ENCODE data around the gene PIK3R5.

PIK3R5 gene

GRCh38 chr17:8921147-8921546, 44.4 kb downstream of the PIK3R5 start:
- no peak overlapping the region for H3K4me3 ChIP-seq (ENCODE audit: low read depth in 1 of 5, low read length in 5 of 5)
- no peak overlapping the region for H3K9ac ChIP-seq (ENCODE audit: low read length in 5 of 5)
- H3K27ac ChIP-seq (ENCODE audit: low read depth, low read length) = no peak overlapping the region
- peaks cover 0 to 17% (median 11%) of the 10 kb centered on the region in 5 donors for H3K9me3 ChIP-seq (ENCODE audit: control insufficient read depth in 5 of 5, low read length in 5 of 5)
- H3K36me3 ChIP-seq (ENCODE audit: control insufficient read depth in 5 of 5, insufficient read depth in 5 of 5, low read length in 5 of 5) = no peaks in the 10 kb centered on the region
- peaks cover 0 to 11% (median 0%) of the 10 kb centered on the region in 5 donors for H3K4me1 ChIP-seq (ENCODE audit: control insufficient read depth in 5 of 5, insufficient read depth in 5 of 5, low read length in 5 of 5)
- H3K27me3 ChIP-seq (ENCODE audit: control insufficient read depth in 5 of 5, insufficient read depth in 4 of 5, low read length in 5 of 5) = no peaks in the 10 kb centered on the region

DNA sequence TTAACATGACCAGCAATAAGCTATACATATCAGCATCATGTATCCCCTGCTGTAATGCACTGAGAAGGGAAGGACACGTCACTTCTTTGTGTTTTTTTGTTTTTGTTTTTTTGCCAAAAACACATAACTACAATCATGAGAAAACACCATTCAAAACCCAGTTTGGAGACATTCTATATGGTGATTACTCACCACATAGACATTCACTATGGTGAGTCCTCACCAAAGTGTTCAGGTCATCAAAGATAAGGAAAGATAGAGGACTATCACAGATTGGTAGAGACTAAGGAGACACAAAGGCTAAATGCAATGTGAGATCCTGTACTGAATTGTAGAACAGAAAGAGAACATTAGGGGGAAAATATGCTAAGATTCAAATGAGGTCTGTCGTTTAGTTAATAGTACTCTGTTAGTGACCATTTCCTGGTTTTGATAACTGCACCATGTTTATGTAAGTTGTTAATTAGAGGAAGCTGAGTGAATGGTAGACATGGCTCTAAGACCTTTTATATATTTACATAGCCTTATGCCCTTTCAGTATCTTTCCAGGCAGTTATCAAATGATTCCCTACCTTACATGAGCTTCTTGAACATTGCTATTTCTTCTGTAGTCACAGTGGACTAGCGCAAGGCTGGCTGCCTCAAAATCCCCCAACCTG, 46.6 kb downstream of the PIK3R5 start:
- Histone ChIP-seq H3K9me3 (ENCODE audit: control insufficient read depth in 5 of 5, low read length in 5 of 5) (peaks cover 0 to 14% (median 8%) of the 10 kb centered on the region in 5 donors), H3K36me3 (ENCODE audit: control insufficient read depth in 5 of 5, insufficient read depth in 5 of 5, low read length in 5 of 5) (no peaks in the 10 kb centered on the region), H3K4me1 (ENCODE audit: control insufficient read depth in 5 of 5, insufficient read depth in 5 of 5, low read length in 5 of 5) (peaks cover 0 to 24% (median 0%) of the 10 kb centered on the region in 5 donors), H3K27me3 (ENCODE audit: control insufficient read depth in 5 of 5, insufficient read depth in 4 of 5, low read length in 5 of 5) (peaks cover 0 to 10% (median 2%) of the 10 kb centered on the region in 5 donors), H3K4me3 (ENCODE audit: low read depth in 1 of 5, low read length in 5 of 5) (no peak overlapping the region), H3K9ac (ENCODE audit: low read length in 5 of 5) (no peak overlapping the region), H3K27ac (ENCODE audit: low read depth, low read length) (no peak overlapping the region)

- peaks cover 7 to 16% (median 10%) of the 10 kb centered on the region in 5 donors for H3K27me3 ChIP-seq (ENCODE audit: control insufficient read depth in 5 of 5, insufficient read depth in 4 of 5, low read length in 5 of 5)
- no peaks in the 10 kb centered on the region for H3K36me3 ChIP-seq (ENCODE audit: control insufficient read depth in 5 of 5, insufficient read depth in 5 of 5, low read length in 5 of 5)
- H3K9ac ChIP-seq (ENCODE audit: low read length in 5 of 5) = no peak overlapping the region
- peaks cover 0 to 14% (median 8%) of the 10 kb centered on the region in 5 donors for H3K9me3 ChIP-seq (ENCODE audit: control insufficient read depth in 5 of 5, low read length in 5 of 5)
- no peak overlapping the region for H3K4me3 ChIP-seq (ENCODE audit: low read depth in 1 of 5, low read length in 5 of 5)
- peaks cover 0 to 25% (median 0%) of the 10 kb centered on the region in 5 donors for H3K4me1 ChIP-seq (ENCODE audit: control insufficient read depth in 5 of 5, insufficient read depth in 5 of 5, low read length in 5 of 5)
- H3K27ac ChIP-seq (ENCODE audit: low read depth, low read length) = peak overlapping the region; percentile 40
Observed at GRCh38 chr17:8916466-8916865, 49.0 kb downstream of the PIK3R5 start.

- H3K9me3 ChIP-seq (ENCODE audit: control insufficient read depth in 5 of 5, low read length in 5 of 5) = peaks cover 0 to 14% (median 8%) of the 10 kb centered on the region in 5 donors
- H3K27me3 ChIP-seq (ENCODE audit: control insufficient read depth in 5 of 5, insufficient read depth in 4 of 5, low read length in 5 of 5) = peaks cover 13 to 19% (median 14%) of the 10 kb centered on the region in 5 donors
- peaks cover 0 to 39% (median 0%) of the 10 kb centered on the region in 5 donors for H3K4me1 ChIP-seq (ENCODE audit: control insufficient read depth in 5 of 5, insufficient read depth in 5 of 5, low read length in 5 of 5)
- H3K36me3 ChIP-seq (ENCODE audit: control insufficient read depth in 5 of 5, insufficient read depth in 5 of 5, low read length in 5 of 5) = no peaks in the 10 kb centered on the region
- no peak overlapping the region for H3K4me3 ChIP-seq (ENCODE audit: low read depth in 1 of 5, low read length in 5 of 5)
- no peak overlapping the region for H3K9ac ChIP-seq (ENCODE audit: low read length in 5 of 5)
- no peak overlapping the region for H3K27ac ChIP-seq (ENCODE audit: low read depth, low read length)
Observed at GRCh38 chr17:8914554-8914953, 51.0 kb downstream of the PIK3R5 start.

GRCh38 chr17:8913879-8914278, 51.6 kb downstream of the PIK3R5 start:
- H3K4me1 ChIP-seq (ENCODE audit: control insufficient read depth in 5 of 5, insufficient read depth in 5 of 5, low read length in 5 of 5) = peaks cover 0 to 39% (median 0%) of the 10 kb centered on the region in 5 donors
- no peak overlapping the region for H3K27ac ChIP-seq (ENCODE audit: low read depth, low read length)
- H3K4me3 ChIP-seq (ENCODE audit: low read depth in 1 of 5, low read length in 5 of 5) = no peak overlapping the region
- no peaks in the 10 kb centered on the region for H3K36me3 ChIP-seq (ENCODE audit: control insufficient read depth in 5 of 5, insufficient read depth in 5 of 5, low read length in 5 of 5)
- no peak overlapping the region for H3K9ac ChIP-seq (ENCODE audit: low read length in 5 of 5)
- H3K27me3 ChIP-seq (ENCODE audit: control insufficient read depth in 5 of 5, insufficient read depth in 4 of 5, low read length in 5 of 5) = peaks cover 13 to 20% (median 15%) of the 10 kb centered on the region in 5 donors
- peaks cover 0 to 8% (median 6%) of the 10 kb centered on the region in 5 donors for H3K9me3 ChIP-seq (ENCODE audit: control insufficient read depth in 5 of 5, low read length in 5 of 5)

DNA sequence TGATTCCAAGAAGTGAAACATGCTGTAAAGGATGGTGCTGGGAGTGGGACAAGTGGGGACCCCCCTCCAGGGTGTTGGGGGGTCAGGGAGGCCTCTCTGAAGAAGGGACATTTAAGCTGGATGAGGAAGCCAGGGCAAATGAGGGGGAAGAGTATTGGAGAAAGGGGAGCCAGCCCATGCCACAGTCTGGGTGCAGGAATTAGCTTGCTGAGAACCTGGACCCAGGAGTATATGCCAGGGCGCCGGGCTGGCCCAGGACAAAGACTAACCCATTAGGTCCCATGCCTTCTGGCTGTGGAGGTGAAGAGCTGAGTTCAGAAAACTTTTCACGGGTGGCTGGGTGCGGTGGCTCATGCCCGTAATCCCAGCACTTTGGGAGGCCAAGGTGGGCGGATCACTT, 52.4 kb downstream of the PIK3R5 start:
- Histone ChIP-seq H3K36me3 (ENCODE audit: control insufficient read depth in 5 of 5, insufficient read depth in 5 of 5, low read length in 5 of 5) (no peaks in the 10 kb centered on the region), H3K9me3 (ENCODE audit: control insufficient read depth in 5 of 5, low read length in 5 of 5) (peaks cover 0 to 5% (median 3%) of the 10 kb centered on the region in 5 donors), H3K27ac (ENCODE audit: low read depth, low read length) (no peak overlapping the region), H3K4me1 (ENCODE audit: control insufficient read depth in 5 of 5, insufficient read depth in 5 of 5, low read length in 5 of 5) (peaks cover 0 to 39% (median 0%) of the 10 kb centered on the region in 5 donors), H3K4me3 (ENCODE audit: low read depth in 1 of 5, low read length in 5 of 5) (no peak overlapping the region), H3K9ac (ENCODE audit: low read length in 5 of 5) (no peak overlapping the region), H3K27me3 (ENCODE audit: control insufficient read depth in 5 of 5, insufficient read depth in 4 of 5, low read length in 5 of 5) (peaks cover 13 to 20% (median 15%) of the 10 kb centered on the region in 5 donors)

DNA sequence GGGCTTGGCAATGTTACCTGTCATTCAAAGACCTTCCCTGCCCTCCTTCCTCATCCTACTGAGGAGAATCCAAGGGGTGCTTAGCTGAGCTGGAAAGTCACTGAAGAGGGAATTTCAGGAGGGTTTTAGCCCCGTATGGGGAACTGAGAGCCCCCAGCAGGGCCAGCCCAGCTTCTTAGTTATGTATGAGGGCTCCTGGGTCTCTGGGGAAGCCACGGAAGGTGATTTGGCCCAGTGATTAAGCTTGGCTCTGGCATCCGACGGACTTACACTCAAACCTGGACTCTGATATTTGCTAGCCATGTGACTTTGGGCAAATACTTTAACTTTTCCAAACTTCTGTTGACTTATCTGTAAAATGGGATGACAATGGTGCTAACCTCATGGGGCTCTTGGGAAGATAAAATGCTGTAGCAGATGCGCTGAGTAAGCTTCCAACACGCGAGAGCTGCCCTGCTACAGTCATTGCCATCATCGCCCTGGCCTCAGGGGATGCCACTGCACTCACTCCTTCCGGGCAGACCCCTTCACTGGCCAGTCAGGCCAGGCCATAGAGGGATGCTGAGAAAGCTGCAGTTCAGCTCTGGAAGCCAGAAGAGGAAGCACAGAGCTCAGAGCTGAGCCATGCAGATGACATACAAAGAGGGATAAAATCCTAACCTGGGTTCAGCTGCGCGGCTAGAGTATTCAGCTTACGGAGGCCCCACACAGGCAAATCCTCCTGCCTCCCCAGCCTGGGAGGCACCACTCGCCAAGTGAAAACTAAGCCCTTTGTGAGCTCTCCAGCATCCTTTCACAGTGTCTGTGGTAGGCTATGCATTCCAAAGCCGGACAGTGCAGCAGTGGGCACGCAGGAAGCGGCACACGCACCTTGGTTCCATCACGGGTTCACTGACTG, 53.2 kb downstream of the PIK3R5 start:
- peaks cover 0 to 39% (median 0%) of the 10 kb centered on the region in 5 donors for H3K4me1 ChIP-seq (ENCODE audit: control insufficient read depth in 5 of 5, insufficient read depth in 5 of 5, low read length in 5 of 5)
- H3K27ac ChIP-seq (ENCODE audit: low read depth, low read length) = no peak overlapping the region
- H3K4me3 ChIP-seq (ENCODE audit: low read depth in 1 of 5, low read length in 5 of 5) = no peak overlapping the region
- no peak overlapping the region for H3K9ac ChIP-seq (ENCODE audit: low read length in 5 of 5)
- no peaks in the 10 kb centered on the region for H3K36me3 ChIP-seq (ENCODE audit: control insufficient read depth in 5 of 5, insufficient read depth in 5 of 5, low read length in 5 of 5)
- H3K27me3 ChIP-seq (ENCODE audit: control insufficient read depth in 5 of 5, insufficient read depth in 4 of 5, low read length in 5 of 5) = peaks cover 13 to 20% (median 15%) of the 10 kb centered on the region in 5 donors
- peaks cover 0 to 3% (median 0%) of the 10 kb centered on the region in 5 donors for H3K9me3 ChIP-seq (ENCODE audit: control insufficient read depth in 5 of 5, low read length in 5 of 5)

DNA sequence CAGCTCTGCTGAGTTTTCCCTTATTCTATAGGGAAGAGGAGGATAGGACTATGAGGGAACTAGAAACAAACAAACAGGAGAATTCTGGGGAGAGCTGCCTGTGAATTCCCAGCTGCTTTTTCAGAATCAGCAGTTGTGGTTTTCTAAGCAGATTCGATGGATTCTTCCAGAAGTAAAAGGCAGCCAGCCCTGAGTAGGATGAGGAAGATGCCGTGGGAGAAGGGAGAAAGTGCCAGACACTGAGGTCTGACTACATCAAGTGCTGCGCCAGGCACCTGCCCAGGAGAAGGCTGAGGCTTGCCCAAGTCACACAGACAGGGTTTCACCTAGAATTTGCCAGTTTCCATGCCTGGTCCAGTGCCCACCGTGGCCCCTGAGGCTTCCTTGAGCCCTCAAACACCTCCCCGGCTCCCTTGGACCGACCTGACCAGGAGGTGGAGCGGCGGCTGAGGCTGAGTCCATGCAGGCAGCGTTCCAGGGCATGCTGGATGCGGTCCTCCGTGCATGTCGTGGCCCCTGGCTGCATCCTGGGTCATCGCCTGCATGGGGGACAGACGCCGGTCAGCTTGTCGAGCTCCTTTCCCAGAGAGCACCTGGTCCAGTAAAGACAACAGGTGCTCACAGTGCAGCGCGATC, 54.4 kb downstream of the PIK3R5 start:
- Histone ChIP-seq H3K27ac (ENCODE audit: low read depth, low read length) (no peak overlapping the region), H3K4me3 (ENCODE audit: low read depth in 1 of 5, low read length in 5 of 5) (no peak overlapping the region), H3K9ac (ENCODE audit: low read length in 5 of 5) (no peak overlapping the region), H3K4me1 (ENCODE audit: control insufficient read depth in 5 of 5, insufficient read depth in 5 of 5, low read length in 5 of 5) (peaks cover 0 to 35% (median 0%) of the 10 kb centered on the region in 5 donors), H3K36me3 (ENCODE audit: control insufficient read depth in 5 of 5, insufficient read depth in 5 of 5, low read length in 5 of 5) (no peaks in the 10 kb centered on the region), H3K27me3 (ENCODE audit: control insufficient read depth in 5 of 5, insufficient read depth in 4 of 5, low read length in 5 of 5) (peaks cover 13 to 20% (median 15%) of the 10 kb centered on the region in 5 donors), H3K9me3 (ENCODE audit: control insufficient read depth in 5 of 5, low read length in 5 of 5) (no peaks in the 10 kb centered on the region)

- no peak overlapping the region for H3K27ac ChIP-seq (ENCODE audit: low read depth, low read length)
- H3K4me3 ChIP-seq (ENCODE audit: low read depth in 1 of 5, low read length in 5 of 5) = no peak overlapping the region
- H3K9ac ChIP-seq (ENCODE audit: low read length in 5 of 5) = no peak overlapping the region
- H3K4me1 ChIP-seq (ENCODE audit: control insufficient read depth in 5 of 5, insufficient read depth in 5 of 5, low read length in 5 of 5) = peaks cover 0 to 25% (median 0%) of the 10 kb centered on the region in 5 donors
- peaks cover 0 to 3% (median 0%) of the 10 kb centered on the region in 5 donors for H3K36me3 ChIP-seq (ENCODE audit: control insufficient read depth in 5 of 5, insufficient read depth in 5 of 5, low read length in 5 of 5)
- peaks cover 13 to 19% (median 15%) of the 10 kb centered on the region in 5 donors for H3K27me3 ChIP-seq (ENCODE audit: control insufficient read depth in 5 of 5, insufficient read depth in 4 of 5, low read length in 5 of 5)
- no peaks in the 10 kb centered on the region for H3K9me3 ChIP-seq (ENCODE audit: control insufficient read depth in 5 of 5, low read length in 5 of 5)
Observed at GRCh38 chr17:8909586-8910270, 55.8 kb downstream of the PIK3R5 start.
